HUDEP-2 (cell line): ENCODE results near the gene PARD3B.

ENCODE experiments used
- DNase-seq, 76 experiments: peaks; one replicate each; lab custom pipeline; 2025; ENCODE audit not compliant: unreplicated experiment in 76 of 76; lab: John Stamatoyannopoulos, UW

PARD3B gene

GRCh38 chr2:204986641-204987040, 441.4 kb downstream of the PARD3B start:
- no peak for DNase-seq

GRCh38 chr2:204988836-204989235, 443.6 kb downstream of the PARD3B start:
- DNase-seq: peak in 3 of 76 experiments; percentile 12 to 27 (median 22)

GRCh38 chr2:204989877-204990276, 444.6 kb downstream of the PARD3B start:
- no peak for DNase-seq

GRCh38 chr2:205001300-205001966, 456.2 kb downstream of the PARD3B start:
- no peak for DNase-seq

GRCh38 chr2:205002390-205002789, 457.1 kb downstream of the PARD3B start:
- DNase-seq: no peak

GRCh38 chr2:205003288-205003687, 458.0 kb downstream of the PARD3B start:
- DNase-seq: no peak

- no peak for DNase-seq
These were observed 464.9 kb downstream of the PARD3B start for GRCh38 chr2:205010196-205010595.

GRCh38 chr2:205011031-205011430, 465.8 kb downstream of the PARD3B start:
- DNase-seq: no peak

- no peak for DNase-seq
These were observed 467.7 kb downstream of the PARD3B start for GRCh38 chr2:205012961-205013360.

- no peak for DNase-seq
These were observed 468.3 kb downstream of the PARD3B start for GRCh38 chr2:205013586-205013985.

- peak in 29 of 76 experiments; percentile 3 to 74 (median 17) for DNase-seq
These were observed 468.9 kb downstream of the PARD3B start for GRCh38 chr2:205014201-205014600.

GRCh38 chr2:205017381-205017780, 472.1 kb downstream of the PARD3B start:
- no peak for DNase-seq

GRCh38 chr2:205017912-205018311, 472.6 kb downstream of the PARD3B start:
- no peak for DNase-seq

- no peak for DNase-seq
These were observed 475.4 kb downstream of the PARD3B start for GRCh38 chr2:205020673-205021072.

GRCh38 chr2:205022841-205023240, 477.6 kb downstream of the PARD3B start:
- DNase-seq: no peak

GRCh38 chr2:205024822-205025518, 479.7 kb downstream of the PARD3B start:
- DNase-seq: peak in 73 of 76 experiments; percentile 19 to 95 (median 75)

- no peak for DNase-seq
These were observed 480.4 kb downstream of the PARD3B start for GRCh38 chr2:205025580-205026240.

- no peak for DNase-seq
These were observed 485.4 kb downstream of the PARD3B start for GRCh38 chr2:205030695-205031094.

GRCh38 chr2:205032093-205032551, 486.8 kb downstream of the PARD3B start:
- DNase-seq: no peak

GRCh38 chr2:205033431-205033830, 488.2 kb downstream of the PARD3B start:
- no peak for DNase-seq

GRCh38 chr2:205034034-205034433, 488.8 kb downstream of the PARD3B start:
- DNase-seq: no peak

- no peak for DNase-seq
These were observed 495.0 kb downstream of the PARD3B start for GRCh38 chr2:205040323-205040722.
